K562 (cell line): ENCODE data around the gene BCL11A.

Experiments used
- BHLHE40 ChIP-seq: IDR thresholded peaks from 2 replicates; pipeline ENCODE4 v1.6.1; 2011; ENCODE audit warnings: low read length, improper control_type of control experiment
- CEBPG ChIP-seq, 3 experiments: fragments of 200-800 bp in 1 of 3; sonication (Bioruptor generic) in 1 of 3; sonication (generic) in 1 of 3; formaldehyde crosslinking in 1 of 3; IDR thresholded peaks in 2 of 3; conservative IDR thresholded peaks in 1 of 3; 2 replicates each; pipeline versions ENCODE4 v1.6.1 to v1.8.0; 2016 to 2022; ENCODE audit warnings: missing compliant biosample characterization in 2 of 3, missing genetic modification characterization in 2 of 3, mild to moderate bottlenecking in 1 of 3, missing genetic modification reagents in 1 of 3
- FOXA1 ChIP-seq: fragments of 450-650 bp; IDR thresholded peaks from 2 replicates; pipeline ENCODE4 v1.6.1; 2016; ENCODE audit warnings: mild to moderate bottlenecking, borderline replicate concordance
- NR2C2 ChIP-seq, 2 experiments: fragments of 200-800 bp in 1 of 2; sonication (Bioruptor generic) in 1 of 2; sonication (generic) in 1 of 2; formaldehyde crosslinking in 1 of 2; IDR thresholded peaks; 2 replicates each; pipeline versions ENCODE4 v1.6.1 to v1.8.0; 2016 to 2022; ENCODE audit warnings: mild to moderate bottlenecking in 1 of 2, missing compliant biosample characterization in 1 of 2, missing genetic modification characterization in 1 of 2, missing genetic modification reagents in 1 of 2
- POLR2AphosphoS2 ChIP-seq: IDR thresholded peaks from 2 replicates; pipeline ENCODE4 v1.6.1; 2012; ENCODE audit warnings: low read length, improper control_type of control experiment
- RCOR1 ChIP-seq, 2 experiments: IDR thresholded peaks; 2 replicates each; pipeline ENCODE4 v1.6.1; 2012; ENCODE audit warnings: low read depth in 2 of 2, low read length in 2 of 2, borderline replicate concordance in 1 of 2, improper control_type of control experiment in 1 of 2
- U2AF1 ChIP-seq: fragments of 200-400 bp; formaldehyde crosslinking; optimal IDR thresholded peaks from 2 replicates; pipeline ENCODE3; 2017; ENCODE audit warnings: mild to moderate bottlenecking, low read depth, low read length, moderate library complexity
- ZKSCAN1 ChIP-seq: fragments of 150-350 bp; IDR thresholded peaks from 2 replicates; pipeline ENCODE4 v1.6.1; 2016; ENCODE audit warnings: low read depth, low read length
- TF ChIP-seq, protein P1 (sequence below): fragments of 450-650 bp; IDR thresholded peaks from 2 replicates; pipeline ENCODE4 v1.6.1; 2017; ENCODE audit warnings: antibody characterized with exemption, mild to moderate bottlenecking

DNA sequence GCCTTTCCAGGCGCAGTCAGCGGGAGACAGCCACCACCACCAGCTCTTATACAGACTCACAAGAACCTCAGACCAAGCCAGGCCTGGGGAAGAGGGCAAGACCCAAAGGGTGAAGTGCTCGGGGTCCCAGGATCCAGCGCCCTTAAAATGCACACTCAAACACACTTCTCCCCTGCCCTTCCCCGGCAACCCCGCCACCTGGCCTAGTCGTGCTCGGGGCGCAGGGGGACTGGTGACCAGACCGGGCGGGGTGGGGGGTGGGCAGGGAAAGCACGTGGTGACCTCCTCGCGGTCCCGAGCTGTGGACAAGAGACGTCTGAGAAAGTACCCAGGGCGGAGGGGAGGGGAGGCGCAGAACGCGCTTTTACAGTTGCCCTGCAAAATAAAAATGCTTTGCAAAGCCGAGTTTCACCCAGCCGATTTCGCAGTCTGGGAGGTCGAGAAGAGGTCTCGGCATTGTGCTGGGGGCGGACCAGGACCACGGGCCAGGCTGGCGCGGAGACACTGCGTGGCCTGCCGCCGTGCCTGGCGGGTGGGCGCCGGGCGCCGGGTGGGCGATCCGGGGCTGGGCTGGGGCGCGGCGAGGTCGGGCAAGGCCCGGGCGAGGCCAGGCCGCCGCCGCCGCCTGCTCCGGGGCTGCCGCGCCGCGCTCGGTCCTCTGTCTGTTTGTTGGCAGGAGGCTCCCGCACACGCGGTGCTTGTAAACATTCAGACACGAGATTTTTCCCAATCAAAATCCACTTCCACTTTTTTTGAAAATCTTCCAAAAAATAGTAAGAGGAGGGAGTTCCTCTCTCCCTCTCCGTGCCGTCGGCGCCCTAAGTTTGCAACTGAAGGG is 2.0 kb downstream of the BCL11A start:
- TF ChIP-seq, protein P1, sequence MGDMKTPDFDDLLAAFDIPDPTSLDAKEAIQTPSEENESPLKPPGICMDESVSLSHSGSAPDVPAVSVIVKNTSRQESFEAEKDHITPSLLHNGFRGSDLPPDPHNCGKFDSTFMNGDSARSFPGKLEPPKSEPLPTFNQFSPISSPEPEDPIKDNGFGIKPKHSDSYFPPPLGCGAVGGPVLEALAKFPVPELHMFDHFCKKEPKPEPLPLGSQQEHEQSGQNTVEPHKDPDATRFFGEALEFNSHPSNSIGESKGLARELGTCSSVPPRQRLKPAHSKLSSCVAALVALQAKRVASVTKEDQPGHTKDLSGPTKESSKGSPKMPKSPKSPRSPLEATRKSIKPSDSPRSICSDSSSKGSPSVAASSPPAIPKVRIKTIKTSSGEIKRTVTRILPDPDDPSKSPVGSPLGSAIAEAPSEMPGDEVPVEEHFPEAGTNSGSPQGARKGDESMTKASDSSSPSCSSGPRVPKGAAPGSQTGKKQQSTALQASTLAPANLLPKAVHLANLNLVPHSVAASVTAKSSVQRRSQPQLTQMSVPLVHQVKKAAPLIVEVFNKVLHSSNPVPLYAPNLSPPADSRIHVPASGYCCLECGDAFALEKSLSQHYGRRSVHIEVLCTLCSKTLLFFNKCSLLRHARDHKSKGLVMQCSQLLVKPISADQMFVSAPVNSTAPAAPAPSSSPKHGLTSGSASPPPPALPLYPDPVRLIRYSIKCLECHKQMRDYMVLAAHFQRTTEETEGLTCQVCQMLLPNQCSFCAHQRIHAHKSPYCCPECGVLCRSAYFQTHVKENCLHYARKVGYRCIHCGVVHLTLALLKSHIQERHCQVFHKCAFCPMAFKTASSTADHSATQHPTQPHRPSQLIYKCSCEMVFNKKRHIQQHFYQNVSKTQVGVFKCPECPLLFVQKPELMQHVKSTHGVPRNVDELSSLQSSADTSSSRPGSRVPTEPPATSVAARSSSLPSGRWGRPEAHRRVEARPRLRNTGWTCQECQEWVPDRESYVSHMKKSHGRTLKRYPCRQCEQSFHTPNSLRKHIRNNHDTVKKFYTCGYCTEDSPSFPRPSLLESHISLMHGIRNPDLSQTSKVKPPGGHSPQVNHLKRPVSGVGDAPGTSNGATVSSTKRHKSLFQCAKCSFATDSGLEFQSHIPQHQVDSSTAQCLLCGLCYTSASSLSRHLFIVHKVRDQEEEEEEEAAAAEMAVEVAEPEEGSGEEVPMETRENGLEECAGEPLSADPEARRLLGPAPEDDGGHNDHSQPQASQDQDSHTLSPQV, result no peak
- TF ChIP-seq RCOR1 (IDR thresholded peaks at IDR 0.05; ENCODE audit: borderline replicate concordance in 1 of 2, low read depth in 2 of 2, low read length in 2 of 2) (no peak), U2AF1 (no peak), FOXA1 (no peak), ZKSCAN1 (no peak), POLR2AphosphoS2 (no peak), NR2C2 (CRISPR knock-in tag; IDR thresholded peaks at IDR 0.05) (no peak), NR2C2 (tag; IDR thresholded peaks at IDR 0.05) (no peak), CEBPG (CRISPR knock-in tag; IDR thresholded peaks at IDR 0.05) (no peak), CEBPG (tag; conservative IDR thresholded peaks at IDR 0.05 in 1 of 2, IDR thresholded peaks at IDR 0.05 in 1 of 2) (no peak), BHLHE40 (no peak)
